SK-N-SH (cell line): Measurements from ENCODE around the gene SNCA. TPM values are rescaled to one million over a fixed set of nuclear protein-coding genes. Genes with fewer than 3 reads are reported as not detected.

ENCODE experiments used
- CTCF ChIA-PET: fragments of 300-600, 350-600 bp; formaldehyde crosslinking; extraction: SDS; loops from one replicate; lab custom pipeline; 2021; lab: Yijun Ruan, JAX
- POLR2A ChIA-PET: fragments of 350-600 bp; sonication (Branson Sonifier 250); formaldehyde crosslinking; extraction: SDS; loops from one replicate; lab custom pipeline; 2020; ENCODE audit warnings: antibody characterized with exemption, inconsistent platforms; lab: Yijun Ruan, JAX
- DNase-seq: peaks from one replicate; pipeline ENCODE4 v3.0.0; 2012
- H2AFZ ChIP-seq: fragments of 200-600 bp; sonication (generic); 2 replicates; pipeline ENCODE4 v1.8.1; 2016; ENCODE audit warnings: antibody characterized with exemption, mild to moderate bottlenecking, low read depth
- H3F3A ChIP-seq: fragments of 200-600 bp; sonication (generic); replicated peaks from 2 replicates; pipeline ENCODE3; 2016; ENCODE audit warnings: antibody characterized with exemption, mild to moderate bottlenecking; ENCODE audit not compliant: insufficient read depth
- H3K27ac ChIP-seq, 2 experiments: fragments of 200-500 bp in 1 of 2; fragments of 200-600 bp in 1 of 2; sonication (Bioruptor generic) in 1 of 2; sonication (generic), shearing (Covaris generic) in 1 of 2; 2 replicates each; pipeline versions ENCODE4 v1.5.1 to v1.6.1; 2014 to 2016; ENCODE audit warnings: low read depth in 2 of 2, inconsistent platforms in 1 of 2, low read length in 1 of 2, mild to moderate bottlenecking in 1 of 2, mixed read lengths in 1 of 2
- H3K27me3 ChIP-seq: fragments of 200-600 bp; sonication (generic), shearing (Covaris generic); 2 replicates; pipeline ENCODE4 v1.6.1; 2016; ENCODE audit warnings: mixed run types; ENCODE audit not compliant: insufficient read depth
- H3K36me3 ChIP-seq, 2 experiments: fragments of 200-500 bp in 1 of 2; fragments of 200-600 bp in 1 of 2; sonication (Bioruptor generic) in 1 of 2; sonication (generic) in 1 of 2; replicated peaks in 1 of 2; 2 replicates each; pipeline versions ENCODE3 to v1.5.1; 2014 to 2016; ENCODE audit warnings: low read length in 1 of 2, mild to moderate bottlenecking in 1 of 2; ENCODE audit not compliant: insufficient read depth in 2 of 2, control insufficient read depth in 1 of 2
- H3K4me1 ChIP-seq, 2 experiments: fragments of 200-500 bp in 1 of 2; fragments of 200-600 bp in 1 of 2; sonication (Bioruptor generic) in 1 of 2; sonication (generic), shearing (Covaris generic) in 1 of 2; 2 replicates each; pipeline versions ENCODE4 v1.5.1 to v1.6.1; 2014 to 2016; ENCODE audit warnings: low read depth in 1 of 2, low read length in 1 of 2, mixed run types in 1 of 2; ENCODE audit not compliant: insufficient read depth in 2 of 2, control insufficient read depth in 1 of 2
- H3K4me2 ChIP-seq: fragments of 200-600 bp; sonication (generic), shearing (Covaris generic); 2 replicates; pipeline ENCODE4 v1.6.1; 2017; ENCODE audit warnings: mixed run types
- H3K4me3 ChIP-seq, 2 experiments: fragments of 200-500 bp in 1 of 2; fragments of 200-600 bp in 1 of 2; sonication (Bioruptor generic) in 1 of 2; sonication (generic), shearing (Covaris generic) in 1 of 2; 2 replicates each; pipeline versions ENCODE4 v1.5.1 to v1.8.1; 2014 to 2016; ENCODE audit warnings: low read depth in 2 of 2, inconsistent platforms in 1 of 2, low read length in 1 of 2, mild to moderate bottlenecking in 1 of 2, mixed read lengths in 1 of 2, moderate library complexity in 1 of 2
- H3K79me2 ChIP-seq: fragments of 200-600 bp; sonication (generic); 2 replicates; pipeline ENCODE4 v1.8.1; 2017; ENCODE audit warnings: mild to moderate bottlenecking; ENCODE audit not compliant: insufficient read depth
- H3K9ac ChIP-seq: fragments of 200-600 bp; sonication (generic); 2 replicates; pipeline ENCODE4 v1.6.1; 2017; ENCODE audit warnings: mixed run types
- H3K9me2 ChIP-seq: fragments of 200-600 bp; sonication (generic); 2 replicates; pipeline ENCODE4 v1.6.1; 2017; ENCODE audit warnings: mixed run types
- H3K9me3 ChIP-seq: fragments of 200-600 bp; sonication (generic); 2 replicates; pipeline ENCODE4 v1.6.1; 2017; ENCODE audit warnings: mixed run types, mild to moderate bottlenecking, moderate library complexity
- H4K20me1 ChIP-seq: fragments of 200-600 bp; sonication (generic); 2 replicates; pipeline ENCODE4 v1.6.1; 2017; ENCODE audit warnings: mild to moderate bottlenecking, mixed run types; ENCODE audit not compliant: insufficient read depth
- CHD2 ChIP-seq: fragments of 150-350 bp; IDR thresholded peaks from 2 replicates; pipeline ENCODE4 v1.6.1; 2018; ENCODE audit warnings: low read length; ENCODE audit not compliant: partially characterized antibody
- CTCF ChIP-seq: fragments of 200-600 bp; sonication (generic); IDR thresholded peaks from 2 replicates; pipeline ENCODE4 v1.6.1; 2017; ENCODE audit warnings: antibody characterized with exemption, mild to moderate bottlenecking, moderate library complexity
- ELF1 ChIP-seq: IDR thresholded peaks from 2 replicates; pipeline ENCODE4 v1.4.0; 2012
- EP300 ChIP-seq, 2 experiments: IDR thresholded peaks; 2 replicates each; pipeline versions ENCODE4 v1.4.0 to v1.6.1; 2012; ENCODE audit warnings: borderline replicate concordance in 1 of 2, low read depth in 1 of 2, low read length in 1 of 2
- EZH2phosphoT487 ChIP-seq: fragments of 200-600 bp; sonication (generic); IDR thresholded peaks from 2 replicates; pipeline ENCODE4 v1.6.1; 2017; ENCODE audit warnings: low read depth, mixed run types, mild to moderate bottlenecking, antibody characterized with exemption, moderate library complexity, borderline replicate concordance
- FOSL2 ChIP-seq: IDR thresholded peaks from 2 replicates; pipeline ENCODE4 v1.4.0; 2012; ENCODE audit warnings: low read depth, mild to moderate bottlenecking, moderate library complexity, borderline replicate concordance
- FOXJ3 ChIP-seq: sonication (generic); formaldehyde crosslinking; IDR thresholded peaks from 2 replicates; pipeline ENCODE4 v1.5.1; 2020; ENCODE audit warnings: mild to moderate bottlenecking, missing genetic modification reagents
- GABPA ChIP-seq: IDR thresholded peaks from 2 replicates; pipeline ENCODE4 v1.4.0; 2012; ENCODE audit warnings: low read depth, mild to moderate bottlenecking
- MAX ChIP-seq: IDR thresholded peaks from 2 replicates; pipeline ENCODE4 v1.4.0; 2012; ENCODE audit warnings: low read depth
- PBX3 ChIP-seq: IDR thresholded peaks from 2 replicates; pipeline ENCODE4; 2012
- REST ChIP-seq: IDR thresholded peaks from 2 replicates; pipeline ENCODE4 v1.6.1; 2012; ENCODE audit warnings: mild to moderate bottlenecking, low read depth, low read length, moderate library complexity
- RXRA ChIP-seq: IDR thresholded peaks from 2 replicates; pipeline ENCODE4 v1.4.0; 2012; ENCODE audit warnings: low read depth, mild to moderate bottlenecking, borderline replicate concordance
- SIN3A ChIP-seq: IDR thresholded peaks from 2 replicates; pipeline ENCODE4 v1.6.1; 2012; ENCODE audit warnings: low read depth, mild to moderate bottlenecking, low read length, moderate library complexity, borderline replicate concordance
- SMC3 ChIP-seq: IDR thresholded peaks from 2 replicates; pipeline ENCODE4 v1.6.1; 2012; ENCODE audit warnings: low read depth, low read length, improper control_type of control experiment
- YY1 ChIP-seq: IDR thresholded peaks from 2 replicates; pipeline ENCODE4 v1.4.0; 2012; ENCODE audit warnings: low read depth, mild to moderate bottlenecking
- WGBS: methylation state at CpG from one replicate; pipeline ENCODE4 v1.1.6; 2017; ENCODE audit warnings: low lambda C conversion rate; 5-methylcytosine and 5-hydroxymethylcytosine counted together
- polyA plus RNA-seq, 3 experiments: library from polyadenylated mRNA; depleted of rRNA; stranded (reverse); fragments of >200 nt; gene quantifications; 2 replicates each; pipeline ENCODE4 v1.2.3, GENCODE V29; 2012

SNCA gene
- polyA plus RNA-seq, 1 of the 3 experiments (the other 2 are of a cell fraction) = 12.9 TPM

- Histone ChIP-seq H3K4me1 (no peaks in the 10 kb centered on the region), H3K9me3 (no peaks in the 10 kb centered on the region), H2AFZ (no peak overlapping the region), H3K4me3 (no peak overlapping the region), H3K27me3 (no peaks in the 10 kb centered on the region), H3K9me2 (no peaks in the 10 kb centered on the region), H3K9ac (no peak overlapping the region), H4K20me1 (no peaks in the 10 kb centered on the region), H3K79me2 (no peaks in the 10 kb centered on the region), H3K36me3 (no peaks in the 10 kb centered on the region), H3K4me2 (no peak overlapping the region), H3K27ac (no peak overlapping the region), H3F3A (no peaks in the 10 kb centered on the region)
- TF ChIP-seq PBX3 (no peak), GABPA (no peak), EZH2phosphoT487 (no peak), FOXJ3 (no peak), REST (no peak), SIN3A (no peak), SMC3 (no peak), CTCF (no peak), RXRA (no peak), MAX (no peak)
- DNase-seq = no peak
- POLR2A ChIA-PET = no interaction called here
- CTCF ChIA-PET = no interaction called here
- 88% methylated on average over 1 of the region's 1 CpG for WGBS
Measured at GRCh38 chr4:89684536-89684935, 152.4 kb downstream of the SNCA start.

GRCh38 chr4:89682808-89683207 lies 154.2 kb downstream of the SNCA start:
- Histone ChIP-seq H3K79me2 (no peaks in the 10 kb centered on the region), H3K4me3 (no peak overlapping the region), H3K9me3 (no peaks in the 10 kb centered on the region), H2AFZ (no peak overlapping the region), H3F3A (no peaks in the 10 kb centered on the region), H3K27ac (no peak overlapping the region), H3K4me2 (no peak overlapping the region), H3K27me3 (no peaks in the 10 kb centered on the region), H3K9me2 (no peaks in the 10 kb centered on the region), H3K4me1 (no peaks in the 10 kb centered on the region), H3K9ac (no peak overlapping the region), H4K20me1 (no peaks in the 10 kb centered on the region), H3K36me3 (no peaks in the 10 kb centered on the region)
- DNase-seq = no peak
- TF ChIP-seq CHD2 (no peak), EP300 (IDR thresholded peaks at IDR 0.05; ENCODE audit: borderline replicate concordance in 1 of 2, low read depth in 1 of 2, low read length in 1 of 2) (no peak), FOSL2 (no peak), YY1 (no peak), ELF1 (no peak)
- ChIA-PET CTCF (interaction anchor here (1.5 kb wide), 1 partner anchor 18 kb away, joined by 3 read pairs; no protein-coding TSS in a partner anchor), POLR2A (no interaction called here)
- WGBS = 37% methylated on average over 2 of the region's 2 CpGs
